PC-9 (cell line): ENCODE data around the gene AADACL2. TPM values are rescaled to one million over a fixed set of nuclear protein-coding genes. Genes with fewer than 3 reads are reported as not detected.
A peak's percentile ranks its signal among the peaks of the same experiment; 100 is the strongest.

Experiments
- BruUV-seq: library from RNA; stranded (reverse); fragments of 400-500 nt; replicated peaks from 2 replicates; lab custom pipeline; 2021; lab: Mats Ljungman, UMichigan
- CTCF ChIA-PET: fragments of 300-600 bp; sonication (Branson Sonifier 250); formaldehyde crosslinking; loops from one replicate; lab custom pipeline; 2022; ENCODE audit warnings: antibody characterized with exemption; lab: Charles Lee
- POLR2A ChIA-PET: fragments of 300-600 bp; sonication (Branson Sonifier 250); formaldehyde crosslinking; loops from one replicate; lab custom pipeline; 2022; ENCODE audit warnings: antibody characterized with exemption; ENCODE audit not compliant: unreplicated experiment; lab: Charles Lee
- DNase-seq, 2 experiments: peaks; one replicate each; pipeline versions ENCODE4 v3.0.0 to v3.0.0-alpha.2; 2015 to 2022; ENCODE audit warnings: mixed read lengths in 1 of 2
- H2AFZ ChIP-seq: fragments of 200-600 bp; sonication (generic); 2 replicates; pipeline ENCODE4 v1.8.1; 2017; ENCODE audit warnings: antibody characterized with exemption
- H3F3A ChIP-seq: fragments of 200-600 bp; sonication (generic); 2 replicates; pipeline ENCODE4 v1.8.1; 2017; ENCODE audit warnings: antibody characterized with exemption, mild to moderate bottlenecking, low read depth; ENCODE audit not compliant: insufficient read depth
- H3K27ac ChIP-seq: fragments of 200-600 bp; sonication (generic); 2 replicates; pipeline ENCODE4 v1.6.1; 2016; ENCODE audit warnings: mixed run types
- H3K27me3 ChIP-seq: fragments of 200-600 bp; sonication (generic); 2 replicates; pipeline ENCODE4 v1.6.1; 2016; ENCODE audit warnings: low read depth, mixed run types; ENCODE audit not compliant: insufficient read depth
- H3K36me3 ChIP-seq: fragments of 200-600 bp; sonication (generic); 2 replicates; pipeline ENCODE4 v1.6.1; 2016; ENCODE audit warnings: low read depth, mixed run types
- H3K4me1 ChIP-seq: fragments of 200-600 bp; sonication (generic); replicated peaks from 2 replicates; pipeline ENCODE4 v1.6.1; 2016; ENCODE audit warnings: mixed run types; ENCODE audit not compliant: insufficient read depth
- H3K4me2 ChIP-seq: fragments of 200-600 bp; sonication (generic); 2 replicates; pipeline ENCODE4 v1.6.1; 2017; ENCODE audit warnings: mixed run types
- H3K4me3 ChIP-seq: fragments of 200-600 bp; sonication (generic); 2 replicates; pipeline ENCODE4 v1.6.1; 2016; ENCODE audit warnings: mixed run types
- H3K79me2 ChIP-seq: fragments of 200-600 bp; sonication (generic); 2 replicates; pipeline ENCODE4 v1.6.1; 2017; ENCODE audit warnings: low read depth, mixed run types
- H3K9me2 ChIP-seq: fragments of 200-600 bp; sonication (generic); 2 replicates; pipeline ENCODE4 v1.8.1; 2017; ENCODE audit warnings: mild to moderate bottlenecking; ENCODE audit not compliant: insufficient read depth
- H3K9me3 ChIP-seq: fragments of 200-600 bp; sonication (generic); 2 replicates; pipeline ENCODE4 v1.8.1; 2016; ENCODE audit warnings: low read depth; ENCODE audit not compliant: insufficient read depth
- H4K20me1 ChIP-seq: fragments of 200-600 bp; sonication (generic); 2 replicates; pipeline ENCODE4 v1.8.1; 2017; ENCODE audit not compliant: insufficient read depth
- CTCF ChIP-seq: fragments of 200-600 bp; sonication (generic); conservative IDR thresholded peaks from 2 replicates; pipeline ENCODE4 v1.6.1; 2017; ENCODE audit warnings: mixed run types, antibody characterized with exemption, mild to moderate bottlenecking, moderate library complexity
- EZH2 ChIP-seq: fragments of 200-600 bp; sonication (generic); IDR thresholded peaks from 2 replicates; pipeline ENCODE4 v1.8.0; 2017; ENCODE audit warnings: antibody characterized with exemption, low read depth
- intact Hi-C: fragments of 100-400 bp; cut with micrococcal nuclease; formaldehyde crosslinking; loops from one replicate; pipeline ENCODE4 v1.10.0; 2022; ENCODE audit not compliant: unreplicated experiment
- total RNA-seq: library from RNA; stranded (reverse); gene quantifications from 2 replicates; pipeline ENCODE4 v1.2.3, GENCODE V29; 2021

Gene AADACL2
- total RNA-seq, 1 experiment from 2014 or later, result not detected

- ChIA-PET CTCF (interaction anchor here (0.6 kb wide), 1 partner anchor 11 kb away, joined by 3 read pairs; no protein-coding TSS in a partner anchor), POLR2A (interaction anchor here (0.5 kb wide), 1 partner anchor 22 kb away, joined by 4 read pairs; no protein-coding TSS in a partner anchor)
- Histone ChIP-seq H4K20me1 (no peaks in the 10 kb centered on the region), H3K27me3 (no peaks in the 10 kb centered on the region), H3K9me2 (no peaks in the 10 kb centered on the region), H3K36me3 (no peaks in the 10 kb centered on the region), H3K4me3 (no peak overlapping the region), H2AFZ (0 out of 2 replicates have a peak overlapping the region, but pooled peaks have one; percentile 24), H3K4me2 (no peak overlapping the region), H3K4me1 (peaks cover 25% of the 10 kb centered on the region), H3K27ac (no peak overlapping the region), H3K9me3 (no peaks in the 10 kb centered on the region), H3F3A (no peaks in the 10 kb centered on the region), H3K79me2 (no peaks in the 10 kb centered on the region)
- no TSS peak for BruUV-seq
- intact Hi-C loops, result no loop called here
- no peak for DNase-seq
- TF ChIP-seq EZH2 (no peak), CTCF (no peak)
Observed at GRCh38 chr3:151792411-151792810, 58.7 kb downstream of the AADACL2 start.

- H3K4me1 ChIP-seq, result peaks cover 25% of the 10 kb centered on the region
- intact Hi-C loops, result no loop called here
Observed at GRCh38 chr3:151793636-151794035, 59.9 kb downstream of the AADACL2 start.

GRCh38 chr3:151794080-151794479 lies 60.4 kb downstream of the AADACL2 start:
- H3K4me1 ChIP-seq, result peaks cover 25% of the 10 kb centered on the region
- ChIA-PET CTCF (no interaction called here), POLR2A (interaction anchor here (0.7 kb wide), 1 partner anchor 1173 kb away, joined by 4 read pairs; no protein-coding TSS in a partner anchor)
- H3F3A ChIP-seq, result no peaks in the 10 kb centered on the region
- no peaks in the 10 kb centered on the region for H3K9me2 ChIP-seq
- no peaks in the 10 kb centered on the region for H3K79me2 ChIP-seq
- no peaks in the 10 kb centered on the region for H4K20me1 ChIP-seq
- intact Hi-C loops, result no loop called here
- H3K27me3 ChIP-seq, result no peaks in the 10 kb centered on the region
- no peak overlapping the region for H3K27ac ChIP-seq
- no peak for DNase-seq
- H3K4me2 ChIP-seq, result no peak overlapping the region
- H2AFZ ChIP-seq, result no peak overlapping the region
- H3K9me3 ChIP-seq, result no peaks in the 10 kb centered on the region
- no peak overlapping the region for H3K4me3 ChIP-seq
- BruUV-seq, result no TSS peak
- no peaks in the 10 kb centered on the region for H3K36me3 ChIP-seq
- TF ChIP-seq CTCF (no peak), EZH2 (no peak)

More at GRCh38 chr3:151793636-151794035, 59.9 kb downstream of the AADACL2 start:
- H3F3A ChIP-seq, result no peaks in the 10 kb centered on the region
- BruUV-seq, result no TSS peak
- H3K9me3 ChIP-seq, result no peaks in the 10 kb centered on the region
- no peak overlapping the region for H3K4me3 ChIP-seq
- no peak for TF ChIP-seq EZH2
- no peak for TF ChIP-seq CTCF
- POLR2A ChIA-PET, result interaction anchor here (0.7 kb wide), 1 partner anchor 1174 kb away, joined by 4 read pairs; no protein-coding TSS in a partner anchor
- DNase-seq, result no peak
- H3K79me2 ChIP-seq, result no peaks in the 10 kb centered on the region
- no peak overlapping the region for H3K4me2 ChIP-seq
- H3K27me3 ChIP-seq, result no peaks in the 10 kb centered on the region
- H4K20me1 ChIP-seq, result no peaks in the 10 kb centered on the region
- H3K9me2 ChIP-seq, result no peaks in the 10 kb centered on the region
- no peak overlapping the region for H3K27ac ChIP-seq
- CTCF ChIA-PET, result no interaction called here
- no peaks in the 10 kb centered on the region for H3K36me3 ChIP-seq
- no peak overlapping the region for H2AFZ ChIP-seq
